ENCODE data around the gene NKD2. TPM values are rescaled to one million over a fixed set of nuclear protein-coding genes. Genes with fewer than 3 reads are reported as not detected.

The NKD2 gene
- total RNA-seq, 1 donor from 2014 or later = 3.7 TPM

DNA sequence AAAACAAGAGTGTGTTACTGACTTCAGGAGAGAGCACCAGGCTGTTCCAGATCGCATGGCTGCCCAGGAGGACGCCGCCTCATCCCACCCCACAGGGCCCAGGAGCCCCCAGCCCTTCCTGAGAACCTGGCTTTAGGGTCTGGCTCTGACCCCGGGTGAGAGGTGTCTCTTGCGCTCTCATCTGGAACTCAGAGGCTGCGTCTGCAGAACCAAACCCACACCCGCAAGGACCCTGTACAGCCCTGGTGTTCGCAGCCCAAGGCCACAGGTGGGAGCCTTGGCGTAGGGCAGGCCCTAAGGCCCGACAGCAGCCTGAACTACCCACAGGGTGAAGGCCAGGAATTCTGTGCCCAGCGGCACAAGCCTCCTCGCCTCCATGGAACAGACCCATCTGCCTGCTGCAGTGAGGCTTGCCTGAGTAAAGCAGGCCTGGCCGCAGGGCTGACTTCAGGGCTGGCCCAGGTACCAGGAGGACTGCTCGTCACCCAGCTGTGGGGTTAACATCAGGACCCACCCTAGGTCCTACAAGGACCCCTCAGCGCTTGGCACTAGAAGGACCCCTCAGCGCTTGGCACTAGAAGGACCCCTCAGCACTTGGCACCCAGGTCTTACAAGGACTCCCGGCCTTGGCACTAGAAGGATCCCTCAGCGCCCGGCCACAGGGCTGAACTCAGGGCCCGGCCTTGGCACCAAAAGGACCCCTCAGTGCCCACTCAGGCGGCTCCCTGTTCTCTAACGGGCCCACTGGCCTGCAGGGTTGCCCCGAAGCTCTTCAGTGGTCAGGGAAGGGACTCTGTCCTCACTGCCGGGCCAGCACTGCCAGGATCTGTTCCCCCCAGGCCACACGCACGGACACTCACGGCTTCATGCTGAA is 48.2 kb downstream of the NKD2 start:
- intact Hi-C loops (cut with micrococcal nuclease) = no loop called here
- Histone ChIP-seq H3K27ac (replicated peaks) (no peak overlapping the region), H3K9me3 (replicated peaks) (no peaks in the 10 kb centered on the region), H3K36me3 (peaks cover 94% of the 10 kb centered on the region), H3K4me3 (no peak overlapping the region), H3K27me3 (ENCODE audit: low read depth) (no peaks in the 10 kb centered on the region), H3K4me1 (peaks cover 28% of the 10 kb centered on the region)
- DNase-seq = peak; percentile 8
- TF ChIP-seq, protein P1, sequence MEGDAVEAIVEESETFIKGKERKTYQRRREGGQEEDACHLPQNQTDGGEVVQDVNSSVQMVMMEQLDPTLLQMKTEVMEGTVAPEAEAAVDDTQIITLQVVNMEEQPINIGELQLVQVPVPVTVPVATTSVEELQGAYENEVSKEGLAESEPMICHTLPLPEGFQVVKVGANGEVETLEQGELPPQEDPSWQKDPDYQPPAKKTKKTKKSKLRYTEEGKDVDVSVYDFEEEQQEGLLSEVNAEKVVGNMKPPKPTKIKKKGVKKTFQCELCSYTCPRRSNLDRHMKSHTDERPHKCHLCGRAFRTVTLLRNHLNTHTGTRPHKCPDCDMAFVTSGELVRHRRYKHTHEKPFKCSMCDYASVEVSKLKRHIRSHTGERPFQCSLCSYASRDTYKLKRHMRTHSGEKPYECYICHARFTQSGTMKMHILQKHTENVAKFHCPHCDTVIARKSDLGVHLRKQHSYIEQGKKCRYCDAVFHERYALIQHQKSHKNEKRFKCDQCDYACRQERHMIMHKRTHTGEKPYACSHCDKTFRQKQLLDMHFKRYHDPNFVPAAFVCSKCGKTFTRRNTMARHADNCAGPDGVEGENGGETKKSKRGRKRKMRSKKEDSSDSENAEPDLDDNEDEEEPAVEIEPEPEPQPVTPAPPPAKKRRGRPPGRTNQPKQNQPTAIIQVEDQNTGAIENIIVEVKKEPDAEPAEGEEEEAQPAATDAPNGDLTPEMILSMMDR (IDR thresholded peaks at IDR 0.05; ENCODE audit: borderline replicate concordance) = no peak

DNA sequence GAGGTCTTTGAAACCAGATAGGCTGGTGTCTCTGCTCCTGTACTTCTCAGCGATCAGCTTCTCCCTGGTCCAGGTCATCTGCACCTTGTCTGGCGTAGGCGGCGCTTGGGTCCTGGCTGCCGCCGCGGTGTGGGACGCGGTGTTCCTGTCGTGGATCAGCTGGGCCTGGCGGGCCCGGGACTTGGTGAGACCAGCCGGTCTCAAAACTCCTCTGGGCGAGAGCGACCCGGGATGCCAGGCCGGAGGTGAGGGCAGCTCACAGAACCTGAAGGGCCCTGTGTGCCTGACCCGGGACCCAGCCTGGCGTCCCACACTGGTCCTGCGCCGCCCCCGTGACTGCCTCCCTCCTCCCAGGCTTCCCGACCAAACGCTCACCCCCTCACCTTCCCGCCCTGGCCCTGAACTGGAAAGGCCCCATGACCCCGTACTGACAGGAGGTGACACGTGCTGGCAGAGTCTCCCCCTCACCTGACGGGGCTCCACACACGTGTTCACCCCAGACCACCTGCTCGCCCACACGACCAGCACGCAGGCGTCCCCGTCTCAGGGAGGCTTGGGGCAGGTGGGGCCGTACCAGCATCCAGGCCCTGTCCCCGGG is 49.0 kb downstream of the NKD2 start:
- no peaks in the 10 kb centered on the region for H3K27me3 ChIP-seq (ENCODE audit: low read depth)
- DNase-seq = peak; percentile 15
- TF ChIP-seq, protein P1 (IDR thresholded peaks at IDR 0.05; ENCODE audit: borderline replicate concordance) = no peak
- H3K36me3 ChIP-seq = peaks cover 94% of the 10 kb centered on the region
- no peak overlapping the region for H3K27ac ChIP-seq (replicated peaks)
- peaks cover 21% of the 10 kb centered on the region for H3K4me1 ChIP-seq
- H3K4me3 ChIP-seq = no peak overlapping the region
- H3K9me3 ChIP-seq (replicated peaks) = no peaks in the 10 kb centered on the region
- intact Hi-C loops (cut with micrococcal nuclease) = no loop called here

DNA sequence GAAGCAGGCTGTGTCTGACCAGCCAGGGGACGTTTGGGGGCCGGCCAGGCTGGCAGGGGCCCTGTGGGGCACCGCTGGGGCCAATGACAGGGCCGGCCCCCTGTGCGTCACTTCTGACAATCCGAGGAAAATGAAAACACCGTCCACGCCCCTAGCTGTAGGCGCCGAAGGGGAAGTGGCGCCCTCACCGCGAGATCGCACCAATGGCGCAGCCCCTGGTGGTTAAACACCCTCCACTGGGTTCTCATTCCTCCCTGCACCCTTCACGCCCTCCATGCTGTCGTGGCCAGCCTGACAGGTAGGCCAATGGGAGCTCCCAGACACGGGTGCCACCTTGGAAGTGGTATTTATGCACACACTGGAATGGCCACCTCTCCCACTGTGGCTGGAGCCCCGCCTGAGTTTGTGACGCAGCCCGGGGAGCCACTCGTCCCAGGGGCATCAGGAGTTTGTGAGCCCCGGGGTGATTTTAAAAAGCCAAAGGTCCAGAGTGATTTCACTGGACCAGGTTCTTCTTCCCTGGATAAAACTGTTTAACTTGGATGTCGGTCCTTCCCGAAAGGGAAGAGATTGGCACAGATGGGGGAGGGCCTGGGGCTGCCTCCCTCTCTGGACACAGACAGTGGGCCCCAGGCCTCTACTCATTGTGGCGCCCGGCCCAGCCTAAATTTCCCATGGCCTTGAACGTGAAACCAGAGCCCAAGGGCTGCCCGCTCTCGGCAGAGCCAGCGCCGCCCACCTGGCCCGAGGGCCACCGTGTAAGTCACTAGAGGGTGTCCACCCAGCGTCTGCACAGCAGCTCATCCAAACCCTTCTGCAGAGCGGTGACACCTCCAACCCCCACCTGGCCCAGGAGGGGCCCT is 49.7 kb downstream of the NKD2 start:
- H3K9me3 ChIP-seq (replicated peaks) = no peaks in the 10 kb centered on the region
- no peak overlapping the region for H3K27ac ChIP-seq (replicated peaks)
- H3K27me3 ChIP-seq (ENCODE audit: low read depth) = no peaks in the 10 kb centered on the region
- no peak overlapping the region for H3K4me3 ChIP-seq
- DNase-seq = peak; percentile 13
- TF ChIP-seq, protein P1 (IDR thresholded peaks at IDR 0.05; ENCODE audit: borderline replicate concordance) = no peak
- intact Hi-C loops (cut with micrococcal nuclease) = no loop called here
- peaks cover 13% of the 10 kb centered on the region for H3K4me1 ChIP-seq
- H3K36me3 ChIP-seq = peaks cover 94% of the 10 kb centered on the region

DNA sequence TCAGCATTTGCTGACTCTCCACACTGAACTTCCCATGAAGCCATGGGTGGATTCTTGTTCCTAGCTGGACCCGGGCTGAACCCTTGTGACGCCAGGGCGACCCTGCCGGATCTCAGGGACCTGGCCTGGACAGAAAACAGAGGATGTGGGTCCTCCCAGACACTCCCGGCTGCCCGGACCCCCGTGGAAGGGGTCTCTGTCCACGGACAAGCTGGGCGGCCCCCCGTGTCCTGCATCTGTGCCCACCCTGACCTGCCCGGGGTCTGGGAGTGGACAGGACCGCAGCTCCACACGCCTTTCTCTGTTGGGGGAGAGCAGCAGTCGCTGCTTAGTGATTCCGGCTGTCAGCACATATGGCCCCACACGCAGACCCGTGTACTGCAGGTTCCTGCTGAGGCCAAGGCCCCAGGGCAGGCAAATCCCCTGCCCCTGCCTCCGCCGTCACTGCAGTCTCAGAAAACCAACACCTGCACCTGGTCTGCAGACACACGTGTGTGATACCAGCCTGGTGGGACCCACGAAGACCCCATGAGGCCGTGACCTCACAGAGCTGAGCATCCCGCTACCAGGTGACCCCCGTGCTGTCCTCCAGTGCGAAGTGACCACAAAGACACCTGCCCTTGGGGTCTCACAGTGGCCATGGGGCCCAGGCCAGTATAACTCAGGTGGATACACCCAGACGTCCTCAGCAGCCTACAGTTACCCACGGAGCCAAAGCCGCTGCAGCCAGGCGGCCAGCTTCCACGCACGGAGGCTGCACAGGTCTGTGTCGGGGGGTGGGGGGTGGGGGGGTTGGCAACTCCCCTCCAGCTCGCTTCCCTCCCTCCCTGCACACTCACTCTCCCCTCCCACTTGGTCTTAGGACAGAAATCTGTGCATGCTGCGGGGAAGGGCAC is 50.6 kb downstream of the NKD2 start:
- H3K4me1 ChIP-seq = peaks cover 4% of the 10 kb centered on the region
- no peak overlapping the region for H3K27ac ChIP-seq (replicated peaks)
- peak; percentile 16 for DNase-seq
- no peak overlapping the region for H3K4me3 ChIP-seq
- intact Hi-C loops (cut with micrococcal nuclease) = no loop called here
- TF ChIP-seq, protein P1 (IDR thresholded peaks at IDR 0.05; ENCODE audit: borderline replicate concordance) = no peak
- H3K9me3 ChIP-seq (replicated peaks) = no peaks in the 10 kb centered on the region
- no peaks in the 10 kb centered on the region for H3K27me3 ChIP-seq (ENCODE audit: low read depth)
- peaks cover 92% of the 10 kb centered on the region for H3K36me3 ChIP-seq

All from left ventricle myocardium inferior (tissue), 1 donor.